H1 (cell line): Measurements from ENCODE around the gene HES3. TPM values are rescaled to one million over a fixed set of nuclear protein-coding genes. Genes with fewer than 3 reads are reported as not detected.

Experiments
- CTCF ChIA-PET: fragments of 300-600 bp; sonication (Branson Sonifier 250); formaldehyde crosslinking; loops from one replicate; lab custom pipeline; 2021; ENCODE audit not compliant: partially characterized antibody; lab: Charles Lee
- POLR2A ChIA-PET: fragments of 300-600 bp; sonication (Branson Sonifier 250); formaldehyde crosslinking; loops from one replicate; lab custom pipeline; 2021; ENCODE audit warnings: inconsistent platforms; ENCODE audit not compliant: partially characterized antibody; lab: Charles Lee
- DNase-seq, 2 experiments: peaks; one replicate each; pipeline versions ENCODE4 v3.0.0 to v3.0.0-alpha.2; 2010 to 2022; ENCODE audit warnings: low spot score in 2 of 2, low read depth in 1 of 2, mixed read lengths in 1 of 2
- FAIRE-seq: peaks from 2 replicates; lab custom pipeline; 2011; peaks lifted over from hg19 to GRCh38; lab: Jason Lieb, UNC
- H2AFZ ChIP-seq: 2 replicates; pipeline ENCODE4 v1.8.1; 2012; ENCODE audit warnings: low read length, inconsistent platforms
- H2AK5ac ChIP-seq: 2 replicates; pipeline ENCODE4 v1.6.1; 2013; ENCODE audit warnings: low read depth, low read length
- H2BK120ac ChIP-seq: replicated peaks from 2 replicates; pipeline ENCODE3; 2013; ENCODE audit warnings: low read depth, low read length, inconsistent platforms
- H2BK12ac ChIP-seq: 2 replicates; pipeline ENCODE4 v1.6.1; 2013; ENCODE audit warnings: low read depth, low read length
- H2BK15ac ChIP-seq: 2 replicates; pipeline ENCODE4 v1.6.1; 2013; ENCODE audit warnings: low read length
- H2BK20ac ChIP-seq: 2 replicates; pipeline ENCODE4 v1.6.1; 2013; ENCODE audit warnings: low read length
- H2BK5ac ChIP-seq: 2 replicates; pipeline ENCODE4 v1.6.1; 2013; ENCODE audit warnings: low read depth, low read length
- H3K14ac ChIP-seq: 2 replicates; pipeline ENCODE4 v1.6.1; 2013; ENCODE audit warnings: inconsistent platforms; ENCODE audit not compliant: insufficient read length
- H3K18ac ChIP-seq: 2 replicates; pipeline ENCODE4 v1.6.1; 2013; ENCODE audit warnings: low read length; ENCODE audit errors: extremely low read depth
- H3K23ac ChIP-seq: 2 replicates; pipeline ENCODE4 v1.6.1; 2013; ENCODE audit warnings: inconsistent platforms; ENCODE audit not compliant: insufficient read length
- H3K23me2 ChIP-seq: 2 replicates; pipeline ENCODE4 v1.6.1; 2013; ENCODE audit warnings: low read depth, low read length
- H3K27ac ChIP-seq: 2 replicates; pipeline ENCODE4 v1.6.1; 2011; ENCODE audit warnings: low read depth, low read length, inconsistent platforms
- H3K27me3 ChIP-seq, 4 experiments: replicated peaks in 1 of 4; 1 replicate in 1 of 4; 2 replicates in 3 of 4; pipeline versions ENCODE4 v1.6.1 to v1.8.1; 2011 to 2013; ENCODE audit warnings: low read length in 3 of 4, mild to moderate bottlenecking in 3 of 4, inconsistent platforms in 2 of 4, mixed read lengths in 2 of 4, moderate library complexity in 1 of 4; ENCODE audit not compliant: control insufficient read depth in 3 of 4, insufficient read depth in 3 of 4; ENCODE audit errors: extremely low read depth in 1 of 4
- H3K36me3 ChIP-seq, 4 experiments: 2 replicates each; pipeline versions ENCODE4 v1.6.1 to v1.8.1; 2011 to 2013; ENCODE audit warnings: mild to moderate bottlenecking in 4 of 4, low read length in 3 of 4, moderate library complexity in 2 of 4, control low read depth in 1 of 4, inconsistent platforms in 1 of 4; ENCODE audit not compliant: insufficient read depth in 4 of 4, control insufficient read depth in 2 of 4
- H3K4ac ChIP-seq: replicated peaks from 2 replicates; pipeline ENCODE3; 2013; ENCODE audit warnings: low read length, low read depth, mixed read lengths, inconsistent platforms; ENCODE audit not compliant: insufficient read length
- H3K4me1 ChIP-seq, 4 experiments: replicated peaks in 1 of 4; 1 replicate in 1 of 4; 2 replicates in 3 of 4; pipeline versions ENCODE4 v1.6.1 to v1.8.1; 2011 to 2013; ENCODE audit warnings: low read length in 3 of 4, inconsistent platforms in 2 of 4, mixed read lengths in 1 of 4; ENCODE audit not compliant: insufficient read depth in 4 of 4, control insufficient read depth in 3 of 4
- H3K4me2 ChIP-seq, 2 experiments: 2 replicates each; pipeline versions ENCODE4 v1.6.1 to v1.8.1; 2011 to 2013; ENCODE audit warnings: low read depth in 2 of 2, low read length in 2 of 2, control low read depth in 1 of 2, inconsistent platforms in 1 of 2, mild to moderate bottlenecking in 1 of 2; ENCODE audit not compliant: insufficient read depth in 1 of 2
- H3K4me3 ChIP-seq, 4 experiments: fragments of 200-600, 300-600 bp in 1 of 4; sonication (generic), shearing (Covaris generic), sonication (Bioruptor Twin) in 1 of 4; 2 replicates each; pipeline versions ENCODE4 v1.5.1 to v1.8.1; 2011 to 2016; ENCODE audit warnings: low read length in 4 of 4, low read depth in 3 of 4, control low read depth in 2 of 4, inconsistent platforms in 2 of 4, mild to moderate bottlenecking in 2 of 4, mixed read lengths in 1 of 4, moderate library complexity in 1 of 4; ENCODE audit not compliant: insufficient read depth in 2 of 4; ENCODE audit errors: extremely low read depth in 1 of 4
- H3K56ac ChIP-seq: replicated peaks from 2 replicates; pipeline ENCODE3; 2013; ENCODE audit warnings: low read depth, mild to moderate bottlenecking, mixed read lengths, low read length, inconsistent platforms; ENCODE audit not compliant: insufficient read length
- H3K79me1 ChIP-seq: 2 replicates; pipeline ENCODE4 v1.6.1; 2013; ENCODE audit warnings: low read depth, low read length, control low read depth
- H3K79me2 ChIP-seq, 2 experiments: 2 replicates each; pipeline versions ENCODE4 v1.6.1 to v1.8.1; 2012 to 2013; ENCODE audit warnings: low read length in 2 of 2, mild to moderate bottlenecking in 2 of 2, inconsistent platforms in 1 of 2; ENCODE audit not compliant: insufficient read depth in 2 of 2, control insufficient read depth in 1 of 2
- H3K9ac ChIP-seq, 4 experiments: replicated peaks in 1 of 4; 1 replicate in 1 of 4; 2 replicates in 3 of 4; pipeline versions ENCODE4 v1.6.1 to v1.8.1; 2011 to 2013; ENCODE audit warnings: low read depth in 3 of 4, low read length in 3 of 4, control low read depth in 2 of 4, mild to moderate bottlenecking in 2 of 4, moderate library complexity in 2 of 4, inconsistent platforms in 1 of 4; ENCODE audit errors: extremely low read depth in 1 of 4
- H3K9me3 ChIP-seq, 2 experiments: 2 replicates each; pipeline versions ENCODE4 v1.6.1 to v1.8.1; 2012 to 2013; ENCODE audit warnings: mild to moderate bottlenecking in 2 of 2, moderate library complexity in 2 of 2, control low read depth in 1 of 2, inconsistent platforms in 1 of 2, low read depth in 1 of 2, low read length in 1 of 2, mixed read lengths in 1 of 2; ENCODE audit not compliant: insufficient read depth in 2 of 2
- H4K20me1 ChIP-seq, 2 experiments: replicated peaks in 1 of 2; 2 replicates each; pipeline versions ENCODE3 to v1.8.1; 2011 to 2013; ENCODE audit warnings: inconsistent platforms in 2 of 2, low read length in 2 of 2, mild to moderate bottlenecking in 1 of 2; ENCODE audit not compliant: insufficient read depth in 2 of 2, control insufficient read depth in 1 of 2
- H4K5ac ChIP-seq: 2 replicates; pipeline ENCODE4 v1.6.1; 2013; ENCODE audit warnings: low read length, low read depth, mixed read lengths, inconsistent platforms; ENCODE audit not compliant: insufficient read length
- H4K8ac ChIP-seq: 2 replicates; pipeline ENCODE4 v1.8.0; 2013; ENCODE audit warnings: mild to moderate bottlenecking, moderate library complexity, low read length, inconsistent platforms; ENCODE audit not compliant: insufficient read depth; ENCODE audit errors: extremely low read depth
- H4K91ac ChIP-seq: replicated peaks from 2 replicates; pipeline ENCODE3; 2013; ENCODE audit warnings: low read length, mixed read lengths, inconsistent platforms; ENCODE audit not compliant: insufficient read length
- CBX8 ChIP-seq: fragments of 300-800, 300-1000 bp; sonication (generic); IDR thresholded peaks from 2 replicates; pipeline ENCODE4 v1.7.1; 2016; ENCODE audit warnings: low read depth, low read length, borderline replicate concordance
- EGR1 ChIP-seq: IDR thresholded peaks from 2 replicates; pipeline ENCODE4 v1.6.1; 2011; ENCODE audit warnings: low read depth, low read length, borderline replicate concordance
- JUND ChIP-seq: IDR thresholded peaks from 2 replicates; pipeline ENCODE4 v1.6.1; 2011; ENCODE audit warnings: mild to moderate bottlenecking, improper control_type of control experiment, low read length
- SIX5 ChIP-seq: IDR thresholded peaks from 2 replicates; pipeline ENCODE4 v1.6.1; 2011; ENCODE audit warnings: mild to moderate bottlenecking, low read depth, low read length
- WGBS, 2 experiments: shearing (Covaris generic) in 1 of 2; methylation state at CpG; one replicate each; pipeline versions ENCODE4 v1.1.6 to v1.1.7; 2013 to 2015; ENCODE audit warnings: low lambda C conversion rate in 2 of 2, mixed read lengths in 2 of 2, inconsistent platforms in 1 of 2, low coverage in 1 of 2, missing lambda C conversion rate in 1 of 2; ENCODE audit not compliant: insufficient replicate concordance in 2 of 2, insufficient coverage in 1 of 2, insufficient read length in 1 of 2; ENCODE audit errors: extremely low coverage in 1 of 2, missing lambda C conversion rate in 1 of 2; 5-methylcytosine and 5-hydroxymethylcytosine counted together
- polyA plus RNA-seq, 7 experiments: library from polyadenylated mRNA; depleted of rRNA in 3 of 7; stranded (reverse) in 5 of 7; unstranded in 2 of 7; fragments of >200 nt in 5 of 7; fragments of 200-250 nt in 2 of 7; gene quantifications; 1 replicate in 5 of 7; 2 replicates in 1 of 7; 4 replicates in 1 of 7; pipeline versions ENCODE4 v1.2.1 to v1.2.3, GENCODE V29; 2011 to 2013; ENCODE audit warnings: missing spikeins in 2 of 7, mixed read lengths in 2 of 7
- total RNA-seq: library from RNA; stranded (reverse); fragmentation: NEBNext Ultra II Directional; extraction: Animal tissue kit (Norgen Biotek cat#: 25700); gene quantifications from 2 replicates; pipeline ENCODE4 v1.2.1, GENCODE V29; 2021

The HES3 gene
- total and polyA plus RNA-seq, 2 of the 8 experiments (the other 6 are each of a cell fraction or from before 2014, with no cell fraction given), result 38.8 to 54.3 TPM

- TF ChIP-seq EGR1 (no peak), CBX8 (no peak), SIX5 (no peak), JUND (no peak)
- TF ChIP-seq, all 59 proteins: peak for 0
- Histone ChIP-seq H4K91ac (no peak overlapping the region), H3K79me1 (peaks cover 3% of the 10 kb centered on the region; the same call in 1 of the 2 replicates), H3K9me3 (no peaks in the 10 kb centered on the region), H2BK5ac (no peak overlapping the region), H3K23ac (no peak overlapping the region), H2BK20ac (no peak overlapping the region), H4K5ac (no peak overlapping the region), H3K79me2 (no peaks in the 10 kb centered on the region), H3K56ac (no peak overlapping the region), H3K14ac (no peak overlapping the region), H3K4ac (no peak overlapping the region), H3K18ac (no peak overlapping the region), H4K8ac (no peak overlapping the region; the same call in 1 of the 2 replicates), H3K36me3 (no peaks in the 10 kb centered on the region; a peak in 1 of 8 replicates), H2BK120ac (no peak overlapping the region), H3K4me3 (no peak overlapping the region), H3K23me2 (no peaks in the 10 kb centered on the region), H2AFZ (no peak overlapping the region), H3K4me2 (no peak overlapping the region), H2AK5ac (no peak overlapping the region), H3K27me3 (no peaks in the 10 kb centered on the region), H2BK12ac (no peak overlapping the region), H2BK15ac (no peak overlapping the region), H3K27ac (no peak overlapping the region), H3K4me1 (peaks cover 0 to 4% (median 0%) of the 10 kb centered on the region in 4 experiments; a peak in 1 of 7 replicates), H3K9ac (no peak overlapping the region), H4K20me1 (peaks cover 4 to 6% of the 10 kb centered on the region in 2 experiments)
- POLR2A ChIA-PET, result interaction anchor here (1.3 kb wide), 1 partner anchor 44 kb away, joined by 3 read pairs; no protein-coding TSS in a partner anchor
- FAIRE-seq (no peak), DNase-seq (no peak)
- CTCF ChIA-PET, result interaction anchor here (0.7 to 10.6 kb wide), 15 partner anchors 8 to 182 kb away, joined by 3 to 122 read pairs (median 6); partner anchors contain the start of gene GPR153
- WGBS, 2 experiments, result 90% methylated on average over 19 of the region's 19 CpGs; no CpG with 5 or more reads in 1 of the 2 experiments
Observed at GRCh38 chr1:6281511-6282402, 37.8 kb downstream of the HES3 start.
